ENCODE measurements around the gene TBPL2. TPM values are rescaled to one million over a fixed set of nuclear protein-coding genes. Genes with fewer than 3 reads are reported as not detected.
A peak's percentile ranks its signal among the peaks of the same experiment; 100 is the strongest.

TBPL2 gene
- total RNA-seq, 2 donors from 2014 or later = 0.12 TPM; not detected in 1

- intact Hi-C loops (cut with DNase I) = no loop called here
- Histone ChIP-seq H3K9me3 (no peaks in the 10 kb centered on the region), H3K4me3 (no peak overlapping the region), H3K36me3 (no peaks in the 10 kb centered on the region), H3K4me1 (no peaks in the 10 kb centered on the region), H3K27me3 (no peaks in the 10 kb centered on the region), H3K27ac (no peak overlapping the region), H3K9ac (ENCODE audit: low read depth in 2 of 2, low read length in 2 of 2) (no peak overlapping the region)
- no peak for DNase-seq
- TF ChIP-seq CTCF (IDR thresholded peaks at IDR 0.05) = no peak
These were observed 51.1 kb downstream of the TBPL2 start for GRCh38 chr14:55389330-55389729.

- no peak overlapping the region for H3K9ac ChIP-seq (ENCODE audit: low read depth in 2 of 2, low read length in 2 of 2)
- no peak for TF ChIP-seq CTCF (IDR thresholded peaks at IDR 0.05)
- no peak overlapping the region for H3K27ac ChIP-seq
- no peak overlapping the region for H3K4me3 ChIP-seq
- H3K4me1 ChIP-seq = no peaks in the 10 kb centered on the region
- H3K27me3 ChIP-seq = no peaks in the 10 kb centered on the region
- no peak for DNase-seq
- intact Hi-C loops (cut with DNase I) = no loop called here
- H3K9me3 ChIP-seq = no peaks in the 10 kb centered on the region
- H3K36me3 ChIP-seq = no peaks in the 10 kb centered on the region
These were observed 52.3 kb downstream of the TBPL2 start for GRCh38 chr14:55388160-55388559.

- no peaks in the 10 kb centered on the region for H3K4me1 ChIP-seq
- no peaks in the 10 kb centered on the region for H3K27me3 ChIP-seq
- H3K9me3 ChIP-seq = no peaks in the 10 kb centered on the region
- intact Hi-C loops (cut with DNase I) = no loop called here
- H3K4me3 ChIP-seq = no peak overlapping the region
- H3K36me3 ChIP-seq = no peaks in the 10 kb centered on the region
- TF ChIP-seq CTCF (IDR thresholded peaks at IDR 0.05) = no peak
- no peak for DNase-seq
- H3K27ac ChIP-seq = peak overlapping the region; percentile 78
- no peak overlapping the region for H3K9ac ChIP-seq (ENCODE audit: low read depth in 2 of 2, low read length in 2 of 2)
These were observed 53.3 kb downstream of the TBPL2 start for GRCh38 chr14:55387121-55387520.

- H3K4me3 ChIP-seq = no peak overlapping the region
- peak overlapping the region; percentile 78 for H3K27ac ChIP-seq
- TF ChIP-seq CTCF (IDR thresholded peaks at IDR 0.05) = no peak
- intact Hi-C loops (cut with DNase I) = no loop called here
- H3K9me3 ChIP-seq = no peaks in the 10 kb centered on the region
- H3K36me3 ChIP-seq = no peaks in the 10 kb centered on the region
- DNase-seq = no peak
- H3K4me1 ChIP-seq = no peaks in the 10 kb centered on the region
- no peaks in the 10 kb centered on the region for H3K27me3 ChIP-seq
- no peak overlapping the region for H3K9ac ChIP-seq (ENCODE audit: low read depth in 2 of 2, low read length in 2 of 2)
These were observed 54.2 kb downstream of the TBPL2 start for GRCh38 chr14:55386037-55386808.

- DNase-seq = no peak
- no peaks in the 10 kb centered on the region for H3K9me3 ChIP-seq
- no peak overlapping the region for H3K27ac ChIP-seq
- no peak overlapping the region for H3K4me3 ChIP-seq
- no peak overlapping the region for H3K9ac ChIP-seq (ENCODE audit: low read depth in 2 of 2, low read length in 2 of 2)
- H3K4me1 ChIP-seq = no peaks in the 10 kb centered on the region
- intact Hi-C loops (cut with DNase I) = no loop called here
- no peaks in the 10 kb centered on the region for H3K36me3 ChIP-seq
- TF ChIP-seq CTCF (IDR thresholded peaks at IDR 0.05) = no peak
- no peaks in the 10 kb centered on the region for H3K27me3 ChIP-seq
These were observed 55.9 kb downstream of the TBPL2 start for GRCh38 chr14:55384536-55384935.
